HCT116 (cell line): ENCODE data around the gene ZNF470. TPM values are rescaled to one million over a fixed set of nuclear protein-coding genes. Genes with fewer than 3 reads are reported as not detected.

Experiments
- ATAC-seq: fragments of 200-7000 bp; cut with Tn5 transposase; 2 replicates; pipeline ENCODE4 v1.9.1; 2020; ENCODE audit warnings: mild to moderate bottlenecking, moderate library complexity
- BruUV-seq: library from RNA; stranded (reverse); fragments of 400-500 nt; replicated peaks from 2 replicates; lab custom pipeline; 2021; lab: Mats Ljungman, UMichigan
- CTCF ChIA-PET: fragments of 300-600 bp; sonication (Branson Sonifier 250); formaldehyde crosslinking; loops from one replicate; lab custom pipeline; 2021; ENCODE audit warnings: antibody characterized with exemption; lab: Charles Lee
- POLR2A ChIA-PET: fragments of 300-600, 350-600 bp; sonication (Branson Sonifier 250); formaldehyde crosslinking; loops from one replicate; lab custom pipeline; 2021; ENCODE audit warnings: antibody characterized with exemption; lab: Charles Lee
- RAD21 ChIA-PET, 2 experiments: fragments of 300-600 bp; sonication (Branson Sonifier 250); formaldehyde crosslinking; loops; one replicate each; lab custom pipeline; 2023; ENCODE audit warnings: low total read pairs in 2 of 2; ENCODE audit not compliant: uncharacterized antibody in 2 of 2, unreplicated experiment in 2 of 2, low non-redundant PET in 1 of 2; lab: Charles Lee
- DNase-seq: peaks from one replicate; pipeline ENCODE4 v3.0.0-alpha.2; 2010; ENCODE audit warnings: low read depth, low spot score
- H2AFZ ChIP-seq: fragments of 200-600 bp; shearing (Covaris generic), sonication (generic); 2 replicates; pipeline ENCODE4 v1.6.1; 2017; ENCODE audit warnings: low read depth, mixed run types, mixed read lengths, antibody characterized with exemption, low read length; ENCODE audit not compliant: poor library complexity, severe bottlenecking
- H3K27ac ChIP-seq: 2 replicates; pipeline ENCODE4 v1.5.1; 2012; ENCODE audit warnings: low read depth, low read length
- H3K27me3 ChIP-seq: fragments of 200-600 bp; sonication (generic); 2 replicates; pipeline ENCODE4 v1.6.1; 2016; ENCODE audit warnings: mixed run types, low read length, mixed read lengths; ENCODE audit not compliant: insufficient read depth
- H3K36me3 ChIP-seq, 2 experiments: fragments of 200-500 bp in 1 of 2; fragments of 200-600 bp in 1 of 2; sonication (Bioruptor generic) in 1 of 2; sonication (generic) in 1 of 2; 2 replicates each; pipeline versions ENCODE4 v1.5.1 to v1.6.1; 2014 to 2016; ENCODE audit warnings: low read length in 2 of 2, inconsistent platforms in 1 of 2, mixed read lengths in 1 of 2, mixed run types in 1 of 2; ENCODE audit not compliant: insufficient read depth in 2 of 2, control insufficient read depth in 1 of 2
- H3K4me1 ChIP-seq, 2 experiments: fragments of 200-600 bp in 1 of 2; sonication (generic) in 1 of 2; 2 replicates each; pipeline versions ENCODE4 v1.5.1 to v1.6.1; 2012 to 2017; ENCODE audit warnings: low read length in 2 of 2, inconsistent platforms in 1 of 2, mild to moderate bottlenecking in 1 of 2, mixed read lengths in 1 of 2, mixed run types in 1 of 2, moderate library complexity in 1 of 2; ENCODE audit not compliant: insufficient read depth in 2 of 2, control insufficient read depth in 1 of 2
- H3K4me2 ChIP-seq: fragments of 200-600 bp; sonication (generic); 2 replicates; pipeline ENCODE4 v1.6.1; 2017; ENCODE audit warnings: mixed run types, low read length, mixed read lengths
- H3K4me3 ChIP-seq, 2 experiments: fragments of 200-600 bp in 1 of 2; sonication (generic) in 1 of 2; replicated peaks in 1 of 2; 2 replicates each; pipeline ENCODE4 v1.5.1; 2011 to 2016; ENCODE audit warnings: low read length in 2 of 2, control low read depth in 1 of 2, low read depth in 1 of 2, mild to moderate bottlenecking in 1 of 2, mixed read lengths in 1 of 2, mixed run types in 1 of 2
- H3K79me2 ChIP-seq: fragments of 200-600 bp; sonication (generic); 2 replicates; pipeline ENCODE4 v1.6.1; 2017; ENCODE audit warnings: mild to moderate bottlenecking, mixed run types, low read length, moderate library complexity, mixed read lengths; ENCODE audit not compliant: insufficient read depth
- H3K9ac ChIP-seq: fragments of 200-600 bp; sonication (generic); 2 replicates; pipeline ENCODE4 v1.6.1; 2016; ENCODE audit warnings: low read length, mixed read lengths
- H3K9me2 ChIP-seq: fragments of 200-600 bp; sonication (generic), shearing (Covaris generic); 2 replicates; pipeline ENCODE4 v1.6.1; 2017; ENCODE audit warnings: mixed run types, mild to moderate bottlenecking, moderate library complexity; ENCODE audit not compliant: insufficient read depth
- H3K9me3 ChIP-seq, 2 experiments: fragments of 200-500 bp in 1 of 2; fragments of 200-600 bp in 1 of 2; sonication (Bioruptor generic) in 1 of 2; sonication (generic) in 1 of 2; 2 replicates each; pipeline ENCODE4 v1.6.1; 2014 to 2017; ENCODE audit warnings: low read length in 2 of 2, mixed read lengths in 2 of 2, inconsistent platforms in 1 of 2, low read depth in 1 of 2, mild to moderate bottlenecking in 1 of 2, mixed run types in 1 of 2, moderate library complexity in 1 of 2; ENCODE audit not compliant: control insufficient read depth in 1 of 2, insufficient read depth in 1 of 2
- H4K20me1 ChIP-seq: fragments of 200-600 bp; sonication (generic), shearing (Covaris generic); 2 replicates; pipeline ENCODE4 v1.6.1; 2017; ENCODE audit warnings: mixed run types, mild to moderate bottlenecking, moderate library complexity; ENCODE audit not compliant: insufficient read depth
- CEBPB ChIP-seq: IDR thresholded peaks from 2 replicates; pipeline ENCODE4 v1.6.1; 2012; ENCODE audit warnings: low read depth
- RAD21 ChIP-seq: IDR thresholded peaks from 2 replicates; pipeline ENCODE4 v1.6.1; 2012; ENCODE audit warnings: low read depth, mild to moderate bottlenecking
- SP1 ChIP-seq: IDR thresholded peaks from 2 replicates; pipeline ENCODE4 v1.6.1; 2012; ENCODE audit warnings: low read depth
- ZFX ChIP-seq: fragments of 450-650 bp; IDR thresholded peaks from 2 replicates; pipeline ENCODE4 v1.6.1; 2017
- ZNF274 ChIP-seq: fragments of 200-500 bp; sonication (Bioruptor generic); IDR thresholded peaks from 2 replicates; pipeline ENCODE4 v1.6.1; 2014; ENCODE audit warnings: mild to moderate bottlenecking, low read depth, low read length, inconsistent platforms
- intact Hi-C: fragments of 100-400 bp; cut with micrococcal nuclease; formaldehyde crosslinking; loops from 2 replicates; pipeline ENCODE4 v1.10.0; 2022
- total RNA-seq: library from RNA; stranded (reverse); gene quantifications from one replicate; pipeline ENCODE4 v1.2.1, GENCODE V29; 2021; ENCODE audit not compliant: unreplicated experiment
- TF ChIP-seq, protein P1 (sequence below): IDR thresholded peaks from 2 replicates; pipeline ENCODE4 v1.6.1; 2012; ENCODE audit warnings: low read depth
- TF ChIP-seq, protein P2 (sequence below): IDR thresholded peaks from 2 replicates; pipeline ENCODE4 v1.6.1; 2011; ENCODE audit warnings: mild to moderate bottlenecking, low read length, moderate library complexity; ENCODE audit not compliant: insufficient replicate concordance; ENCODE audit errors: extremely low read depth

ZNF470 gene
- total RNA-seq, 1 experiment from 2014 or later, result not detected

DNA sequence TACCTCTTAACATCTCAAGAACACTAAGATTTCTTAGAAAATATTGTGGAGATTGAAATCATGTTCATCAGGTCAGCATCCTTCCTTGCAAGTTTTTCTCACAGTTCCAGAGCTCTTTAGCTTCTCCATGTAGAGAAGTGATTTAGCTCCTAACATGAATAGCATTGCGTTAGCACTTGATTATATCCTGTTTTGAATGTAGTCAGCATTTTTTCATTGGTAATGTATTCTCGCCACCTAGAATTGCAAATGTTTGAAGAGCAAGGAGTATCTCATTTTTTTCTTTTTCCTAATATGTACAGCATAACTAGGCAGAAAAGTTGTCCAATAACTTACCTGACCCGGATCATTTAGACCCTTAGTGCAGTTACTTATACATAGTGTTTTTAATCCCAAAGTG, 6.6 kb downstream of the ZNF470 start:
- ATAC-seq (no peak), DNase-seq (no peak)
- ChIA-PET CTCF (no interaction called here), RAD21 (no interaction called here), POLR2A (no interaction called here)
- Histone ChIP-seq H3K36me3 (no peaks in the 10 kb centered on the region), H3K4me3 (no peak overlapping the region), H3K27me3 (no peaks in the 10 kb centered on the region), H3K4me2 (no peak overlapping the region), H3K9me2 (no peaks in the 10 kb centered on the region), H3K9me3 (peaks cover 28 to 33% of the 10 kb centered on the region in 2 experiments; a peak in 3 of 4 replicates), H3K79me2 (no peaks in the 10 kb centered on the region), H3K9ac (no peak overlapping the region), H3K4me1 (no peaks in the 10 kb centered on the region), H3K27ac (no peak overlapping the region), H2AFZ (no peak overlapping the region), H4K20me1 (no peaks in the 10 kb centered on the region)
- TF ChIP-seq, protein P1, sequence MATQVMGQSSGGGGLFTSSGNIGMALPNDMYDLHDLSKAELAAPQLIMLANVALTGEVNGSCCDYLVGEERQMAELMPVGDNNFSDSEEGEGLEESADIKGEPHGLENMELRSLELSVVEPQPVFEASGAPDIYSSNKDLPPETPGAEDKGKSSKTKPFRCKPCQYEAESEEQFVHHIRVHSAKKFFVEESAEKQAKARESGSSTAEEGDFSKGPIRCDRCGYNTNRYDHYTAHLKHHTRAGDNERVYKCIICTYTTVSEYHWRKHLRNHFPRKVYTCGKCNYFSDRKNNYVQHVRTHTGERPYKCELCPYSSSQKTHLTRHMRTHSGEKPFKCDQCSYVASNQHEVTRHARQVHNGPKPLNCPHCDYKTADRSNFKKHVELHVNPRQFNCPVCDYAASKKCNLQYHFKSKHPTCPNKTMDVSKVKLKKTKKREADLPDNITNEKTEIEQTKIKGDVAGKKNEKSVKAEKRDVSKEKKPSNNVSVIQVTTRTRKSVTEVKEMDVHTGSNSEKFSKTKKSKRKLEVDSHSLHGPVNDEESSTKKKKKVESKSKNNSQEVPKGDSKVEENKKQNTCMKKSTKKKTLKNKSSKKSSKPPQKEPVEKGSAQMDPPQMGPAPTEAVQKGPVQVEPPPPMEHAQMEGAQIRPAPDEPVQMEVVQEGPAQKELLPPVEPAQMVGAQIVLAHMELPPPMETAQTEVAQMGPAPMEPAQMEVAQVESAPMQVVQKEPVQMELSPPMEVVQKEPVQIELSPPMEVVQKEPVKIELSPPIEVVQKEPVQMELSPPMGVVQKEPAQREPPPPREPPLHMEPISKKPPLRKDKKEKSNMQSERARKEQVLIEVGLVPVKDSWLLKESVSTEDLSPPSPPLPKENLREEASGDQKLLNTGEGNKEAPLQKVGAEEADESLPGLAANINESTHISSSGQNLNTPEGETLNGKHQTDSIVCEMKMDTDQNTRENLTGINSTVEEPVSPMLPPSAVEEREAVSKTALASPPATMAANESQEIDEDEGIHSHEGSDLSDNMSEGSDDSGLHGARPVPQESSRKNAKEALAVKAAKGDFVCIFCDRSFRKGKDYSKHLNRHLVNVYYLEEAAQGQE, result no peak
- TF ChIP-seq CEBPB (no peak), RAD21 (no peak), ZNF274 (no peak), ZFX (no peak), SP1 (no peak)
- TF ChIP-seq, protein P2, sequence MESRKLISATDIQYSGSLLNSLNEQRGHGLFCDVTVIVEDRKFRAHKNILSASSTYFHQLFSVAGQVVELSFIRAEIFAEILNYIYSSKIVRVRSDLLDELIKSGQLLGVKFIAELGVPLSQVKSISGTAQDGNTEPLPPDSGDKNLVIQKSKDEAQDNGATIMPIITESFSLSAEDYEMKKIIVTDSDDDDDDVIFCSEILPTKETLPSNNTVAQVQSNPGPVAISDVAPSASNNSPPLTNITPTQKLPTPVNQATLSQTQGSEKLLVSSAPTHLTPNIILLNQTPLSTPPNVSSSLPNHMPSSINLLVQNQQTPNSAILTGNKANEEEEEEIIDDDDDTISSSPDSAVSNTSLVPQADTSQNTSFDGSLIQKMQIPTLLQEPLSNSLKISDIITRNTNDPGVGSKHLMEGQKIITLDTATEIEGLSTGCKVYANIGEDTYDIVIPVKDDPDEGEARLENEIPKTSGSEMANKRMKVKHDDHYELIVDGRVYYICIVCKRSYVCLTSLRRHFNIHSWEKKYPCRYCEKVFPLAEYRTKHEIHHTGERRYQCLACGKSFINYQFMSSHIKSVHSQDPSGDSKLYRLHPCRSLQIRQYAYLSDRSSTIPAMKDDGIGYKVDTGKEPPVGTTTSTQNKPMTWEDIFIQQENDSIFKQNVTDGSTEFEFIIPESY, result no peak
- intact Hi-C loops, result no loop called here
- no TSS peak for BruUV-seq
